HG03432 (cell line): ENCODE data around the gene SLC2A13.
"Not testable (repeated sequence)": the region's sequence is repeated elsewhere in the genome, so short reads cannot be mapped to it uniquely, and the experiment has no call there.

Experiments
- ATAC-seq: cut with Tn5 transposase; IDR thresholded peaks from one replicate; pipeline ENCODE4 v1.9.1; 2021; ENCODE audit warnings: mild to moderate bottlenecking, moderate library complexity; ENCODE audit not compliant: unreplicated experiment

Gene SLC2A13

DNA sequence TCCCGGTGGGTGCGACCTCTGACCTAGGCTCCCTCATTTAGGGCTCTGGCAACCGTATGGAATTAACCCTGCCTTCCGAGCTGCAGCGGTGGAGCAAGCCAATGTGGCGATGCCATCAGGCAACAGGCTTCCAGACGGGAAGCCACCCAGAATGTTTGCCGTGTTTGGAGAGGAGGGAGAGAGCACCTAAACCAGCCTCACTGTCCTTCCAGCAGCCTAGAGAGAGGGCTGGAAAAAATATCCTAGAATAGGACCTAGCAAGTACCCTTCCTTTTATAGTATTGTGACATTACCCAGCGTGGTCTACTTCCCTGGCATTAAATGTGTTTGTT is 287 bp upstream of the SLC2A13 start:
- ATAC-seq, result no peak

DNA sequence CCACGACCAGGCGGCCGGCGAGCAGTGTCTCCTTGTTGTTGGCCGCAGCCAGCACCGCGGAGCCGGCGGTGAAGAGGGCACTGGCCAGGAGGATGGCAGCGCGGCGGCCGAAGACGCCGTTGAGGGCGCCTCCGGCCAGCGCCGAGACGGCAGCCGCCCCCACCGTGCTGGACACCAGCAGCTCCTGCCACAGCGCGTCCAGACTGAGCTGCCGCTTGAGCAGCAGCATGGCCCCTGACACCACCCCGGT is 691 bp downstream of the SLC2A13 start:
- ATAC-seq, result peak; percentile 54

GRCh38 chr12:40104461-40105264 is 1.2 kb downstream of the SLC2A13 start:
- ATAC-seq, result no peak

- no peak for ATAC-seq
Observed at GRCh38 chr12:40103043-40103442, 2.8 kb downstream of the SLC2A13 start.

GRCh38 chr12:40101747-40102146 is 4.1 kb downstream of the SLC2A13 start:
- no peak for ATAC-seq

- no peak for ATAC-seq
Observed at GRCh38 chr12:40099423-40099853, 6.4 kb downstream of the SLC2A13 start.

GRCh38 chr12:40098406-40099145 is 7.3 kb downstream of the SLC2A13 start:
- ATAC-seq, result no peak

DNA sequence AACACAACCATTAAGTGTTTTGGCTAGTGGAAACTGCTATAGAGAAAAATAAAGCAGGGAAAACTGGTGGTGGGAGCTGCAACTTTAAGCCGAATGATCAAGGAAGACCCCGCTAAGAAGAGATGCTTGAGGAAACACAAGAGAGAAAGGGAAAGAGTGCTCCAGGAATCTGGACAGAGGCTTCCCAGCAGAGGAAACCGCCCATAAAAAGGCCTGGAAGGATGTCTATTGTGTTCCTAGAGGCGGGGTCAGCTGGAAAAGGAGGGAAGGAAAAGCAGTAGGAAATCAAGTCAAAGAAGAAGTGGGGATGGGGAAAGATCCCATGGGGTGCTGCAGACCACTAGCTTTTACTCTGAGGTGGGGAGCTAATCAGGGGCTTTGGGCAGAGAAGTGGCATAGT is 12.4 kb downstream of the SLC2A13 start:
- ATAC-seq, result no peak

- ATAC-seq, result no peak
Observed at GRCh38 chr12:40086471-40086870, 19.4 kb downstream of the SLC2A13 start.

- ATAC-seq, result no peak
Observed at GRCh38 chr12:40078266-40078665, 27.6 kb downstream of the SLC2A13 start.

GRCh38 chr12:40075458-40075857 is 30.4 kb downstream of the SLC2A13 start:
- no peak for ATAC-seq

DNA sequence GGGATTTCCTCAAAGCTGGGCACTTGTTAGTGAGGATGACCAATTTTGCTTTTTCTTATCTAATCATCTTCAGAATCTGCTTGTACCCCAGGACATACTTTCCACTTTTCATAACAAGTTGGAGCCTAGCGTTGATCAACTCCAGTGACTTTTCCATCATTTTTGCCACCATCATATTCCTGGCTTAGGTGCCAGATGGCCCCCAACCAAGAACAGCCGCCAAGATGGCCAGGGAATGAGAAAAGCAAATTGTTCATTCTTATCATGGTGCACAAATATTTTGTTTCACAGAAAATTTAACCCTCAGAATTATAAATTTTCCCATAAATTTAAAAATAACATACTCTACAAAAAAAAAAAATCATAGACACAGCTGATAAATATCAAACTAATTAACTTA is 37.5 kb downstream of the SLC2A13 start:
- ATAC-seq, result no peak

DNA sequence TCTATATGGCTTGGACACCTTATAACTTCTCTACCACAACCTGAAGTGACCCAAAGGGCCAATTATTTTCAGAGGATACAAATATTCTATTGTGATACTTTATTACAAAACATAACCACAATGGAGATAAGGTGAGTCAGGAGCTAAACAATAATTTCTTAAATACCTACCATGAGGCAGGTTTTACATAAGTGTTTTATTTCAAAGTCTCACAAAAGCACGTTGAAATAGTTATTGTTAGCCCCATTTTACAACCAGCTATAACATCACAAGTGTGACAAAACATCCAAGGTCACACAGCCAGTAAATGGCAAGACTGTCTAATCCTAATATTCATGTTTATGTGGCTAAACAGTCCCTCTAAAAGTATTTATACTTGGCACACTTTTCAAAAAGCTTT is 40.2 kb downstream of the SLC2A13 start:
- ATAC-seq, result no peak

- no peak for ATAC-seq
Observed at GRCh38 chr12:40063414-40063813, 42.5 kb downstream of the SLC2A13 start.

DNA sequence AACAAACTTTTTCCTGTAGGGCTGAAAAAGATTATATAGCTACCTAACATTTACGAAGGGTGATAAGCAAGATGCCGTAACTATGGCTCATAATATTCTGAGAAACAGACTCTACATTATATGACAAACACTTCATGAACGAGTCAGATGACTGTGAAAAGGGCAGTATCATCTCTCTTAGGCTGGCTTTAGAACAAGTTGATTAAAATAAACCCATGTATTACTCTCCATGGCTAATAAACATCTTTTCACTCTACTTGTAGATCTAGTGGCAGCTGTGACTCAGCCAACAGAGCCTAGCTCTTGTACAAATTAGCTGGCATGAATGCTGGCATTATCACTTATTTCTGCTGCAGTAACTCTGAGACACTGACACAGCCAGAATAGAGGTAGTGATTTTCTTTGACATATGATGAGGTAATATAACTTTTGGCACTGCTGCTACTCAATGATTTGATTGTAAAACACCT is 47.1 kb downstream of the SLC2A13 start:
- no peak for ATAC-seq

GRCh38 chr12:40056373-40056772 is 49.5 kb downstream of the SLC2A13 start:
- ATAC-seq, result no peak

DNA sequence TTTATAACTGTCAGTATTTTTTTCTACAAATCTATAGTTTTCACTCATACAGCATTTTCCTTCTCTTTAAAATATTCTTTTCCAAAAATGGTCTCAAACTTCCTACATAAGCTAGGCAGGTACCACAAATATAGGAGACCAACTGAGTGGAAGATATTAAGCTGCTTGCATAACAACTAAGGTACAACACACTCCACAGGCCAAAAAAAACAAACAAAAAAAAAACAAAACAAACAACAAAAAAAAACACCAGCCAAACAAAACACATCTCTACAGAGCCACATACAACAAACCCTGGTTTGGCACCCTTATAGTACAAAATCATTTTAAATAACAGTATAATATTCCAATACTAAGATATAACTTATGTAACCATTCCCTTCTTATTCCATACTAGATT is 50.1 kb downstream of the SLC2A13 start:
- no peak for ATAC-seq

GRCh38 chr12:40055228-40055579 is 50.7 kb downstream of the SLC2A13 start:
- ATAC-seq, result no peak

GRCh38 chr12:40054555-40055227 is 51.2 kb downstream of the SLC2A13 start:
- no peak for ATAC-seq

GRCh38 chr12:40049268-40049667 is 56.6 kb downstream of the SLC2A13 start:
- ATAC-seq, result no peak

- not testable (repeated sequence) for ATAC-seq
Observed at GRCh38 chr12:40047002-40047401, 58.9 kb downstream of the SLC2A13 start.

GRCh38 chr12:40045656-40046055 is 60.2 kb downstream of the SLC2A13 start:
- ATAC-seq, result no peak
